Activated naive CD8-positive, alpha-beta T cell treated with anti-CD3 and anti-CD28 coated beads, Interleukin-2, amount 50 U/mL, for 24 hours (primary cell): ENCODE data around the gene AKR1C1.
"Not testable (repeated sequence)": the region's sequence is repeated elsewhere in the genome, so short reads cannot be mapped to it uniquely, and the experiment has no call there.

Experiments
- ATAC-seq: fragments of 150-1000 bp; cut with Tn5 transposase; one replicate; pipeline ENCODE4 v1.10.0; 2021
- DNase-seq: peaks from one replicate; pipeline ENCODE4 v3.0.0; 2021
- H3K27ac Mint-ChIP-seq: one replicate; pipeline ENCODE4 v1.8.0; 2021; ENCODE audit warnings: mild to moderate bottlenecking, mixed read lengths
- H3K27me3 Mint-ChIP-seq: one replicate; pipeline ENCODE4 v1.8.0; 2021; ENCODE audit warnings: mixed read lengths
- H3K36me3 Mint-ChIP-seq: one replicate; pipeline ENCODE4 v1.8.0; 2021; ENCODE audit warnings: low read depth, mixed read lengths
- H3K4me1 Mint-ChIP-seq: one replicate; pipeline ENCODE4 v1.8.0; 2021; ENCODE audit warnings: mixed read lengths
- H3K4me3 Mint-ChIP-seq: one replicate; pipeline ENCODE4 v1.8.0; 2021; ENCODE audit warnings: mild to moderate bottlenecking, moderate library complexity, mixed read lengths
- H3K9me3 Mint-ChIP-seq: one replicate; pipeline ENCODE4 v1.8.0; 2021; ENCODE audit warnings: mixed read lengths

AKR1C1 gene

GRCh38 chr10:4965763-4966162 lies 2.5 kb downstream of the AKR1C1 start:
- not testable (repeated sequence) for H3K9me3 Mint-ChIP-seq, ATAC-seq, H3K4me3 Mint-ChIP-seq, H3K4me1 Mint-ChIP-seq, H3K36me3 Mint-ChIP-seq, DNase-seq, H3K27me3 Mint-ChIP-seq, H3K27ac Mint-ChIP-seq

GRCh38 chr10:4967189-4967588 lies 4.0 kb downstream of the AKR1C1 start:
- H3K27ac Mint-ChIP-seq, DNase-seq, H3K4me3 Mint-ChIP-seq, H3K36me3 Mint-ChIP-seq, ATAC-seq, H3K9me3 Mint-ChIP-seq, H3K4me1 Mint-ChIP-seq, H3K27me3 Mint-ChIP-seq: not testable (repeated sequence)

GRCh38 chr10:4969289-4969688 lies 6.1 kb downstream of the AKR1C1 start:
- not testable (repeated sequence) for H3K9me3 Mint-ChIP-seq, H3K27ac Mint-ChIP-seq, H3K4me3 Mint-ChIP-seq, DNase-seq, ATAC-seq, H3K36me3 Mint-ChIP-seq, H3K4me1 Mint-ChIP-seq, H3K27me3 Mint-ChIP-seq

GRCh38 chr10:4970362-4970761 lies 7.1 kb downstream of the AKR1C1 start:
- H3K4me1 Mint-ChIP-seq, H3K27ac Mint-ChIP-seq, H3K4me3 Mint-ChIP-seq, H3K9me3 Mint-ChIP-seq, ATAC-seq, DNase-seq, H3K36me3 Mint-ChIP-seq, H3K27me3 Mint-ChIP-seq: not testable (repeated sequence)

GRCh38 chr10:4972369-4973142 lies 9.3 kb downstream of the AKR1C1 start:
- H3K4me1 Mint-ChIP-seq, DNase-seq, H3K36me3 Mint-ChIP-seq, H3K27ac Mint-ChIP-seq, H3K9me3 Mint-ChIP-seq, H3K4me3 Mint-ChIP-seq, ATAC-seq, H3K27me3 Mint-ChIP-seq: not testable (repeated sequence)

- not testable (repeated sequence) for ATAC-seq, H3K4me1 Mint-ChIP-seq, H3K27ac Mint-ChIP-seq, H3K9me3 Mint-ChIP-seq, H3K27me3 Mint-ChIP-seq, H3K36me3 Mint-ChIP-seq, DNase-seq, H3K4me3 Mint-ChIP-seq
These were observed 10.1 kb downstream of the AKR1C1 start for GRCh38 chr10:4973294-4973693.

GRCh38 chr10:4974400-4974799 lies 11.2 kb downstream of the AKR1C1 start:
- H3K27me3 Mint-ChIP-seq, H3K4me3 Mint-ChIP-seq, H3K27ac Mint-ChIP-seq, DNase-seq, H3K4me1 Mint-ChIP-seq, H3K9me3 Mint-ChIP-seq, ATAC-seq, H3K36me3 Mint-ChIP-seq: not testable (repeated sequence)

GRCh38 chr10:4977025-4977424 lies 13.8 kb downstream of the AKR1C1 start:
- Mint-ChIP-seq H3K36me3 (no peaks in the 10 kb centered on the region), H3K9me3 (no peaks in the 10 kb centered on the region), H3K4me3 (no peak overlapping the region), H3K27me3 (peaks cover 2% of the 10 kb centered on the region), H3K4me1 (no peaks in the 10 kb centered on the region), H3K27ac (no peak overlapping the region)
- ATAC-seq (no peak), DNase-seq (no peak)

GRCh38 chr10:4978870-4979269 lies 15.7 kb downstream of the AKR1C1 start:
- Mint-ChIP-seq H3K27ac (no peak overlapping the region), H3K36me3 (no peaks in the 10 kb centered on the region), H3K9me3 (no peaks in the 10 kb centered on the region), H3K4me3 (no peak overlapping the region), H3K27me3 (peaks cover 2% of the 10 kb centered on the region), H3K4me1 (no peaks in the 10 kb centered on the region)
- ATAC-seq (no peak), DNase-seq (no peak)

GRCh38 chr10:4980793-4981192 lies 17.6 kb downstream of the AKR1C1 start:
- Mint-ChIP-seq H3K36me3 (no peaks in the 10 kb centered on the region), H3K27me3 (peaks cover 2% of the 10 kb centered on the region), H3K4me3 (no peak overlapping the region), H3K4me1 (no peaks in the 10 kb centered on the region), H3K27ac (no peak overlapping the region), H3K9me3 (no peaks in the 10 kb centered on the region)
- ATAC-seq, result no peak
- DNase-seq, result no peak

GRCh38 chr10:4981722-4982471 lies 18.7 kb downstream of the AKR1C1 start:
- Mint-ChIP-seq H3K27ac (no peak overlapping the region), H3K4me3 (no peak overlapping the region), H3K4me1 (no peaks in the 10 kb centered on the region), H3K9me3 (no peaks in the 10 kb centered on the region), H3K27me3 (peaks cover 2% of the 10 kb centered on the region), H3K36me3 (no peaks in the 10 kb centered on the region)
- no peak for ATAC-seq
- DNase-seq, result no peak

- DNase-seq, result no peak
- H3K4me1 Mint-ChIP-seq, result no peaks in the 10 kb centered on the region
These were observed 19.6 kb downstream of the AKR1C1 start for GRCh38 chr10:4982764-4983226.

GRCh38 chr10:4983615-4984216 lies 20.5 kb downstream of the AKR1C1 start:
- no peak for DNase-seq
- Mint-ChIP-seq H3K27me3 (peaks cover 2% of the 10 kb centered on the region), H3K4me1 (no peaks in the 10 kb centered on the region), H3K27ac (no peak overlapping the region), H3K9me3 (no peaks in the 10 kb centered on the region), H3K4me3 (no peak overlapping the region), H3K36me3 (no peaks in the 10 kb centered on the region)
- peak; percentile 33 for ATAC-seq

More at GRCh38 chr10:4982764-4983226, 19.6 kb downstream of the AKR1C1 start:
- no peaks in the 10 kb centered on the region for H3K9me3 Mint-ChIP-seq
- H3K4me3 Mint-ChIP-seq, result no peak overlapping the region
- ATAC-seq, result no peak
- peaks cover 2% of the 10 kb centered on the region for H3K27me3 Mint-ChIP-seq
- no peaks in the 10 kb centered on the region for H3K36me3 Mint-ChIP-seq
- no peak overlapping the region for H3K27ac Mint-ChIP-seq

- Mint-ChIP-seq H3K4me1 (no peaks in the 10 kb centered on the region), H3K9me3 (no peaks in the 10 kb centered on the region), H3K27ac (no peak overlapping the region), H3K27me3 (peaks cover 2% of the 10 kb centered on the region), H3K4me3 (no peak overlapping the region), H3K36me3 (no peaks in the 10 kb centered on the region)
- DNase-seq (no peak), ATAC-seq (no peak)
These were observed 21.0 kb downstream of the AKR1C1 start for GRCh38 chr10:4984223-4984622.
